ENCODE results near the gene MS4A1.
"Not testable (repeated sequence)": the region's sequence is repeated elsewhere in the genome, so short reads cannot be mapped to it uniquely, and the experiment has no call there.

The MS4A1 gene

DNA sequence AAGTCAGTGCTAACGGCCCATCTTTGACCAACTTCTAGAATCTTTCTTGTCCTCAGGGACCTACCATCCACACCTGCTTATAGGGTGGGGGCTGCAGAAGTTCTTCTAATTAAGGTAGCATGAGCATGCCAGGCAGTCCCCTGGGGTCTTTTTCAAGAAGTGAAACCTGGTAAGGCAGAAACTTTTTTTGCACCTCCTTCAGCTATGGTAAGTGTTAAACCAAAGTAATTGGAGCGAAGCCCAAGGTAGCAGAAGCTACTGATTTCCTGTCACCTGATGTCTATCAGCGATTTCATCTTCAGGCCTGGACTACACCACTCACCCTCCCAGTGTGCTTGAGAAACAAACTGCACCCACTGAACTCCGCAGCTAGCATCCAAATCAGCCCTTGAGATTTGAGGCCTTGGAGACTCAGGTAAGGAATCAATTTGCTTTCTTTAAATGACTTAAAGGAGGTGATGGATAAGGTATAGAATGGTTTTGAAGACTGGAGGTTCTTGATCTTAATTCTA, at the start of gene MS4A1:
TSS of gene MS4A1 (plus strand) at position 317 of the 512 bp plus-strand sequence. CDS start 6,528 bp downstream, outside the sequence.
- DNase-seq (ENCODE audit: low spot score): no peak

- no peak for DNase-seq (ENCODE audit: low spot score)
Observed at GRCh38 chr11:60420015-60420414, 35.6 kb upstream of the MS4A1 start.

DNA sequence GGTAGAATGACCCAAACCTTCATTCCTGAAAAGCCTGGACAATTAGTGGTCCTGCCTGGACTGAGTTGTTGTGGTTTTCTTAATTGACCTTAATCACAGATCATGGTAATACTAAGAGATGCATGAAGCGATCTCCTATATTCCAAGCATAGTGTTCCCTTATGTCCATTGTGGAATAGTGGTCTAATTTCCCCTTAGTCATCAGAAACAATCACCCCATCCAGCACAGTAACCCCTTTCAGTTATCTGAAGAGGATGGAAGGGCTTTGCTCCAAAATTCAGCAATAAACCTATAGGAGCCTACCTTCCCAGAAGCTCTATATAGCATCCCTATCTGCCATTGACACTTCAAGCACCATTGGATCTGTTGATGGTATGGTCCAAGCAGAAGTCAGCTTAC, 33.0 kb upstream of the MS4A1 start:
- no peak for DNase-seq (ENCODE audit: low spot score)

GRCh38 chr11:60428517-60428916, 27.1 kb upstream of the MS4A1 start:
- DNase-seq (ENCODE audit: low spot score): no peak

GRCh38 chr11:60429272-60429671, 26.4 kb upstream of the MS4A1 start, which contains the start of gene MS4A5:
MS4A5 (plus strand) TSS chr11:60429572; CDS start chr11:60429675, 103 bp downstream.
- no peak for DNase-seq (ENCODE audit: low spot score)

- DNase-seq (ENCODE audit: low spot score): no peak
Observed at GRCh38 chr11:60431251-60431650, 24.4 kb upstream of the MS4A1 start.

DNA sequence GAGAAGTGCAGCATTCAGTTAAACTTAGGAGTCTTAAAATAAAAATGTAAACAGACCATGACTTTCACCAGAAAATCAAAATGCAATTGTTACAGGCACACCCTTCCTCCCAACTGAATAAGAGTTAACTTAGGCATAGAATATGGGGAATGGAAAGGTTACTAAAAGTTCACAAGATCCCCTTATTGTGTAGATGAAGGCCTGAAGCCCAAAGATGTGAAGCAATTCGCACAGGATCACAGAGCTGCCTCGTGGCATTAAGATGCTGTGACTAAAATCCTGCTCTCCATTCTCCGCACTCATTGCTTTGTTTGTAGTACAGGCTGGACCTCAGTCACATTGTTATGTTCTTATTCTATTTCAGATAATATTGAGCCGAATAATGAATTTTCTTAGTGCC, 22.2 kb upstream of the MS4A1 start:
- DNase-seq (ENCODE audit: low spot score): no peak

- no peak for DNase-seq (ENCODE audit: low spot score)
Observed at GRCh38 chr11:60447070-60447469, 8.6 kb upstream of the MS4A1 start.

DNA sequence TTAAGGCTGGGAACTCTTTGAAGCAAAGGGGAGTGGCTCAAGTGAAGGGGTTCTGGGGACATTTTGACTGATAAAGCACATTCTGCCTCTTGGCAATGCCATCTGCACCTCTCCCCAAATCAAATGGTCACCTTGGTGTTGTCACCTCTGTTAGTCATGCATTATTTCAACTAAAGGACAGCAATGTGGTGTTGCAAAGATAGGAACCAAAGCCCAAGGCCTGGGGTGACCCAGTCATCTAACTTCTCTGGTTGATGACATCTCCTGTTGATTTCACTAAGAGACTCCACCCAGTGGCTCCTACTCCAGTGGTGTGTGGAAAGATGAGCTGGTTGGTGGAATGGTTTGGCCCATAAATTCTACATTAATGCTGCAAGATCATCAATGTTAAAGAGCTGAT, 7.8 kb upstream of the MS4A1 start:
- no peak for DNase-seq (ENCODE audit: low spot score)

- DNase-seq (ENCODE audit: low spot score): not testable (repeated sequence)
Observed at GRCh38 chr11:60451185-60451584, 4.5 kb upstream of the MS4A1 start.

GRCh38 chr11:60454212-60454611, 1.4 kb upstream of the MS4A1 start:
- DNase-seq (ENCODE audit: low spot score): no peak

DNA sequence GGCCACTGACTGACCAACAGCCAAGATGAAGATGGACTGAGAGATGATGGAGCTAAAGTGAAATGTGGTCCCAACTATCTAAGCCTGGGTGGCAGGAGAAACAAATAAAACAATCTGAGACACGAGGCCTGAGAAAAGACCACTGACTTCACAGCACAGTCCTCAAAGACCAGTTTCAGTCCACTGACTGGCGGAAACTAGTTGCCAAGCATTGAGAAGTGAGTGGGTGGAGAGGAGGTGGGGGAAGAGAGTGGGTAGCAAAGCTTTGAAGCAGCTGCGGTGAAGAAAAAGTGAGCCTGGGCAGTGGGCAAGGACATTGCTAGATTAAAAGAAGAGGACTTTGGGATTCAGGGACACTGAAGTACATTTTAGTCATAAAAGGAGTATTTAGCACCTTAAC, 1.9 kb downstream of the MS4A1 start:
- DNase-seq (ENCODE audit: low spot score): no peak

GRCh38 chr11:60459345-60459744, 3.7 kb downstream of the MS4A1 start:
- no peak for DNase-seq (ENCODE audit: low spot score)

- no peak for DNase-seq (ENCODE audit: low spot score)
Observed at GRCh38 chr11:60468829-60469228, 13.2 kb downstream of the MS4A1 start.

DNA sequence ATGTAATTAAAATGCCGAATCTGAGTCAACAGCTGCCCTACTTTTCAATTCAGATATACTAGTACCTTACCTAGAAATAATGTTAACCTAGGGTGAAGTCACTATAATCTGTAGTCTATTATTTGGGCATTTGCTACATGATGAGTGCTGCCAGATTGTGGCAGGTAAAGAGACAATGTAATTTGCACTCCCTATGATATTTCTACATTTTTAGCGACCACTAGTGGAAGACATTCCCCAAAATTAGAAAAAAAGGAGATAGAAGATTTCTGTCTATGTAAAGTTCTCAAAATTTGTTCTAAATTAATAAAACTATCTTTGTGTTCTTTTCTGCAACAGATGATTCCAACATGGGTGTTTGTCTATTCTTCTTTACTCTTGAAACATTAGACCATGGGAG, 14.1 kb downstream of the MS4A1 start:
- no peak for DNase-seq (ENCODE audit: low spot score)

GRCh38 chr11:60477035-60477445, 21.4 kb downstream of the MS4A1 start:
- no peak for DNase-seq (ENCODE audit: low spot score)

- DNase-seq (ENCODE audit: low spot score): no peak
Observed at GRCh38 chr11:60482361-60482760, 26.7 kb downstream of the MS4A1 start.

- DNase-seq (ENCODE audit: low spot score): no peak
Observed at GRCh38 chr11:60485987-60486386, 30.3 kb downstream of the MS4A1 start.

- no peak for DNase-seq (ENCODE audit: low spot score)
Observed at GRCh38 chr11:60492488-60493009, 36.9 kb downstream of the MS4A1 start, which contains the start of gene MS4A12. MS4A12 (plus strand) TSS chr11:60492778; CDS start chr11:60497319, 4,541 bp downstream.

- DNase-seq (ENCODE audit: low spot score): no peak
Observed at GRCh38 chr11:60493454-60493853, 37.8 kb downstream of the MS4A1 start.

- no peak for DNase-seq (ENCODE audit: low spot score)
Observed at GRCh38 chr11:60498399-60498798, 42.8 kb downstream of the MS4A1 start.

- no peak for DNase-seq (ENCODE audit: low spot score)
Observed at GRCh38 chr11:60498853-60499252, 43.2 kb downstream of the MS4A1 start.

DNA sequence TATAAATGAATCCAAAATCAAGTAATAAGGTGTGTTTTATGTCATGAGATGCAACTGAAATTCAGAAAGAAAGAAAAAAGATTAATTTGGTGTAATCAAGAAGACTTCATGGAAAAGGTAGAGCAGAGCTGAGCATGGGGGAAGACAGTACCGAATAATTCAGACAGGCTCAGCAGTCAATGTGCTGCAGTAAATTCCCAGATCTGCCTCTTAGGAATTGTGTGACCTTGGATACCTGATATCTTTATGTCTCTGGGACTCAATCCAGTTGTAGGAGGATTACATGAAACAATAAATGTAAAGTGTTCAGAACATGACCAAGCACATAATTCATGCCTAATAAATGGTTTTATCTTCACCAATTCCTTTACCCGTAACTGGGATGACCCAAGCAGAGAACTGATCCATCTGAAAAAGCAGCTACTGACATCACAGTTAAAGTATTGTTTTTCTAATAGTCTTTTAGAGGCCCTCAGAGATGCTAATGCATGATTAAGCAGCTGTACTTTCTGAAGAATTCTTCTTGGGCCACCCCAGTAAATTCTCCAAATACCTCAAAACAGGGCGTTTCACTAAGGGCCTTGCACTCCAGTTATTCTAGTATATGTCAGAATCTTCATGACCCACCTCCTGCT, 44.7 kb downstream of the MS4A1 start:
- no peak for DNase-seq (ENCODE audit: low spot score)

Measured in AG20443 (cell line).